HCT116 (cell line): ENCODE measurements around the gene SLC29A1. TPM values are rescaled to one million over a fixed set of nuclear protein-coding genes. Genes with fewer than 3 reads are reported as not detected.

ENCODE experiments used
- ATAC-seq: fragments of 200-7000 bp; cut with Tn5 transposase; 2 replicates; pipeline ENCODE4 v1.9.1; 2020; ENCODE audit warnings: mild to moderate bottlenecking, moderate library complexity
- BruUV-seq: library from RNA; stranded (reverse); fragments of 400-500 nt; replicated peaks from 2 replicates; lab custom pipeline; 2021; lab: Mats Ljungman, UMichigan
- CTCF ChIA-PET: fragments of 300-600 bp; sonication (Branson Sonifier 250); formaldehyde crosslinking; loops from one replicate; lab custom pipeline; 2021; ENCODE audit warnings: antibody characterized with exemption; lab: Charles Lee
- POLR2A ChIA-PET: fragments of 300-600, 350-600 bp; sonication (Branson Sonifier 250); formaldehyde crosslinking; loops from one replicate; lab custom pipeline; 2021; ENCODE audit warnings: antibody characterized with exemption; lab: Charles Lee
- RAD21 ChIA-PET, 2 experiments: fragments of 300-600 bp; sonication (Branson Sonifier 250); formaldehyde crosslinking; loops; one replicate each; lab custom pipeline; 2023; ENCODE audit warnings: low total read pairs in 2 of 2; ENCODE audit not compliant: uncharacterized antibody in 2 of 2, unreplicated experiment in 2 of 2, low non-redundant PET in 1 of 2; lab: Charles Lee
- DNase-seq: peaks from one replicate; pipeline ENCODE4 v3.0.0-alpha.2; 2010; ENCODE audit warnings: low read depth, low spot score
- H2AFZ ChIP-seq: fragments of 200-600 bp; shearing (Covaris generic), sonication (generic); 2 replicates; pipeline ENCODE4 v1.6.1; 2017; ENCODE audit warnings: low read depth, mixed run types, mixed read lengths, antibody characterized with exemption, low read length; ENCODE audit not compliant: poor library complexity, severe bottlenecking
- H3K27ac ChIP-seq: 2 replicates; pipeline ENCODE4 v1.5.1; 2012; ENCODE audit warnings: low read depth, low read length
- H3K27me3 ChIP-seq: fragments of 200-600 bp; sonication (generic); 2 replicates; pipeline ENCODE4 v1.6.1; 2016; ENCODE audit warnings: mixed run types, low read length, mixed read lengths; ENCODE audit not compliant: insufficient read depth
- H3K36me3 ChIP-seq, 2 experiments: fragments of 200-500 bp in 1 of 2; fragments of 200-600 bp in 1 of 2; sonication (Bioruptor generic) in 1 of 2; sonication (generic) in 1 of 2; 2 replicates each; pipeline versions ENCODE4 v1.5.1 to v1.6.1; 2014 to 2016; ENCODE audit warnings: low read length in 2 of 2, inconsistent platforms in 1 of 2, mixed read lengths in 1 of 2, mixed run types in 1 of 2; ENCODE audit not compliant: insufficient read depth in 2 of 2, control insufficient read depth in 1 of 2
- H3K4me1 ChIP-seq, 2 experiments: fragments of 200-600 bp in 1 of 2; sonication (generic) in 1 of 2; 2 replicates each; pipeline versions ENCODE4 v1.5.1 to v1.6.1; 2012 to 2017; ENCODE audit warnings: low read length in 2 of 2, inconsistent platforms in 1 of 2, mild to moderate bottlenecking in 1 of 2, mixed read lengths in 1 of 2, mixed run types in 1 of 2, moderate library complexity in 1 of 2; ENCODE audit not compliant: insufficient read depth in 2 of 2, control insufficient read depth in 1 of 2
- H3K4me2 ChIP-seq: fragments of 200-600 bp; sonication (generic); 2 replicates; pipeline ENCODE4 v1.6.1; 2017; ENCODE audit warnings: mixed run types, low read length, mixed read lengths
- H3K4me3 ChIP-seq, 2 experiments: fragments of 200-600 bp in 1 of 2; sonication (generic) in 1 of 2; replicated peaks in 1 of 2; 2 replicates each; pipeline ENCODE4 v1.5.1; 2011 to 2016; ENCODE audit warnings: low read length in 2 of 2, control low read depth in 1 of 2, low read depth in 1 of 2, mild to moderate bottlenecking in 1 of 2, mixed read lengths in 1 of 2, mixed run types in 1 of 2
- H3K79me2 ChIP-seq: fragments of 200-600 bp; sonication (generic); 2 replicates; pipeline ENCODE4 v1.6.1; 2017; ENCODE audit warnings: mild to moderate bottlenecking, mixed run types, low read length, moderate library complexity, mixed read lengths; ENCODE audit not compliant: insufficient read depth
- H3K9ac ChIP-seq: fragments of 200-600 bp; sonication (generic); 2 replicates; pipeline ENCODE4 v1.6.1; 2016; ENCODE audit warnings: low read length, mixed read lengths
- H3K9me2 ChIP-seq: fragments of 200-600 bp; sonication (generic), shearing (Covaris generic); 2 replicates; pipeline ENCODE4 v1.6.1; 2017; ENCODE audit warnings: mixed run types, mild to moderate bottlenecking, moderate library complexity; ENCODE audit not compliant: insufficient read depth
- H3K9me3 ChIP-seq, 2 experiments: fragments of 200-500 bp in 1 of 2; fragments of 200-600 bp in 1 of 2; sonication (Bioruptor generic) in 1 of 2; sonication (generic) in 1 of 2; 2 replicates each; pipeline ENCODE4 v1.6.1; 2014 to 2017; ENCODE audit warnings: low read length in 2 of 2, mixed read lengths in 2 of 2, inconsistent platforms in 1 of 2, low read depth in 1 of 2, mild to moderate bottlenecking in 1 of 2, mixed run types in 1 of 2, moderate library complexity in 1 of 2; ENCODE audit not compliant: control insufficient read depth in 1 of 2, insufficient read depth in 1 of 2
- H4K20me1 ChIP-seq: fragments of 200-600 bp; sonication (generic), shearing (Covaris generic); 2 replicates; pipeline ENCODE4 v1.6.1; 2017; ENCODE audit warnings: mixed run types, mild to moderate bottlenecking, moderate library complexity; ENCODE audit not compliant: insufficient read depth
- CBX3 ChIP-seq: IDR thresholded peaks from 2 replicates; pipeline ENCODE4 v1.6.1; 2012; ENCODE audit warnings: low read depth
- EGR1 ChIP-seq: IDR thresholded peaks from 2 replicates; pipeline ENCODE4 v1.6.1; 2012; ENCODE audit warnings: low read depth
- ELF1 ChIP-seq: IDR thresholded peaks from 2 replicates; pipeline ENCODE4 v1.6.1; 2012; ENCODE audit warnings: low read depth, borderline replicate concordance
- EZH2 ChIP-seq: fragments of 200-600 bp; sonication (generic); IDR thresholded peaks from 2 replicates; pipeline ENCODE4 v1.6.1; 2017; ENCODE audit warnings: antibody characterized with exemption, mixed run types
- EZH2phosphoT487 ChIP-seq: fragments of 200-600 bp; IDR thresholded peaks from 2 replicates; pipeline ENCODE4 v1.6.1; 2018; ENCODE audit warnings: antibody characterized with exemption, borderline replicate concordance
- FOSL1 ChIP-seq: IDR thresholded peaks from 2 replicates; pipeline ENCODE4 v1.6.1; 2012; ENCODE audit warnings: low read depth
- JUND ChIP-seq: IDR thresholded peaks from 2 replicates; pipeline ENCODE4 v1.6.1; 2012
- MAX ChIP-seq: IDR thresholded peaks from 2 replicates; pipeline ENCODE4 v1.6.1; 2012
- POLR2A ChIP-seq: IDR thresholded peaks from 2 replicates; pipeline ENCODE4 v1.7.0; 2011; ENCODE audit warnings: borderline replicate concordance; ENCODE audit not compliant: insufficient read depth, insufficient read length; ENCODE audit errors: extremely low read depth
- POLR2AphosphoS5 ChIP-seq: IDR thresholded peaks from 2 replicates; pipeline ENCODE4 v1.6.1; 2011; ENCODE audit warnings: mild to moderate bottlenecking, low read depth, low read length, moderate library complexity
- SIN3A ChIP-seq: IDR thresholded peaks from 2 replicates; pipeline ENCODE4 v1.6.1; 2012; ENCODE audit warnings: low read depth
- SP1 ChIP-seq: IDR thresholded peaks from 2 replicates; pipeline ENCODE4 v1.6.1; 2012; ENCODE audit warnings: low read depth
- SRF ChIP-seq: IDR thresholded peaks from 2 replicates; pipeline ENCODE4 v1.6.1; 2012; ENCODE audit warnings: low read depth
- TCF7L2 ChIP-seq: IDR thresholded peaks from 2 replicates; pipeline ENCODE4 v1.7.0; 2011; ENCODE audit warnings: borderline replicate concordance, inconsistent platforms; ENCODE audit not compliant: insufficient read depth, insufficient read length; ENCODE audit errors: extremely low read depth
- YY1 ChIP-seq: IDR thresholded peaks from 2 replicates; pipeline ENCODE4 v1.6.1; 2011; ENCODE audit warnings: low read length, low read depth, moderate library complexity, mild to moderate bottlenecking; ENCODE audit not compliant: insufficient replicate concordance; ENCODE audit errors: extremely low read depth
- ZFX ChIP-seq: fragments of 450-650 bp; IDR thresholded peaks from 2 replicates; pipeline ENCODE4 v1.6.1; 2017
- ZNF274 ChIP-seq: fragments of 200-500 bp; sonication (Bioruptor generic); IDR thresholded peaks from 2 replicates; pipeline ENCODE4 v1.6.1; 2014; ENCODE audit warnings: mild to moderate bottlenecking, low read depth, low read length, inconsistent platforms
- intact Hi-C: fragments of 100-400 bp; cut with micrococcal nuclease; formaldehyde crosslinking; loops from 2 replicates; pipeline ENCODE4 v1.10.0; 2022
- total RNA-seq: library from RNA; stranded (reverse); gene quantifications from one replicate; pipeline ENCODE4 v1.2.1, GENCODE V29; 2021; ENCODE audit not compliant: unreplicated experiment
- TF ChIP-seq, protein P1 (sequence below): IDR thresholded peaks from 2 replicates; pipeline ENCODE4 v1.6.1; 2012; ENCODE audit warnings: low read depth
- TF ChIP-seq, protein P2 (sequence below), 3 experiments: fragments of 200-600 bp in 1 of 3; sonication (generic) in 1 of 3; IDR thresholded peaks in 2 of 3; conservative IDR thresholded peaks in 1 of 3; 2 replicates each; pipeline ENCODE4 v1.5.1; 2012 to 2017; ENCODE audit warnings: low read depth in 2 of 3, low read length in 2 of 3, antibody characterized with exemption in 1 of 3, borderline replicate concordance in 1 of 3, control low read depth in 1 of 3, mild to moderate bottlenecking in 1 of 3, mixed read lengths in 1 of 3, mixed run types in 1 of 3, moderate library complexity in 1 of 3; ENCODE audit not compliant: insufficient read depth in 1 of 3
- TF ChIP-seq, protein P3 (sequence below): IDR thresholded peaks from 2 replicates; pipeline ENCODE4 v1.6.1; 2012

The SLC29A1 gene
- total RNA-seq, 1 experiment from 2014 or later = 67.6 TPM

GRCh38 chr6:44245912-44246662, 22.7 kb downstream of the SLC29A1 start:
- ChIA-PET RAD21 (interaction anchor here in 1 of 2 experiments (1.3 kb wide), 1 partner anchor 23 kb away, joined by 3 read pairs; the partner anchor contains the start of gene SLC29A1), CTCF (interaction anchor here (0.8 to 4.0 kb wide), 6 partner anchors 9 to 73 kb away, joined by 3 to 16 read pairs (median 10); partner anchors contain the start of gene SLC35B2), POLR2A (interaction anchor here (0.6 to 4.0 kb wide), 20 partner anchors 9 to 476 kb away, joined by 3 to 74 read pairs (median 4); partner anchors contain the start of genes AARS2, SLC29A1, SLC35B2 and TMEM63B)
- H4K20me1 ChIP-seq = peaks cover 37% of the 10 kb centered on the region
- H3K4me1 ChIP-seq = peaks cover 10 to 31% of the 10 kb centered on the region in 2 experiments
- H3K27me3 ChIP-seq = no peaks in the 10 kb centered on the region
- DNase-seq (peak; percentile 89), ATAC-seq (peak; percentile 83)
- peak overlapping the region; percentile 95 for H3K9ac ChIP-seq
- peaks cover 30 to 41% of the 10 kb centered on the region in 2 experiments for H3K36me3 ChIP-seq
- H3K9me3 ChIP-seq = no peaks in the 10 kb centered on the region
- H3K79me2 ChIP-seq = peaks cover 42% of the 10 kb centered on the region
- no peak overlapping the region for H2AFZ ChIP-seq
- peak overlapping the region; percentile 82 to 100 for H3K4me3 ChIP-seq
- H3K27ac ChIP-seq = peak overlapping the region; percentile 82
- H3K9me2 ChIP-seq = no peaks in the 10 kb centered on the region
- peak overlapping the region; percentile 83 for H3K4me2 ChIP-seq
- intact Hi-C loops = loop anchor here (2.0 kb wide), 1 partner anchor 617 kb away; the partner anchor contains the start of gene GTPBP2
- TSS peak; percentile 82 for BruUV-seq
- TF ChIP-seq MAX (no peak), FOSL1 (no peak), EZH2 (no peak), TCF7L2 (peak; percentile 34), CBX3 (no peak), JUND (no peak), ZNF274 (no peak), SRF (no peak), EZH2phosphoT487 (no peak), POLR2A (no peak), POLR2AphosphoS5 (peak; percentile 60; the same call in 1 of the 2 replicates), ELF1 (no peak), SIN3A (no peak), YY1 (no peak), SP1 (no peak), ZFX (no peak), EGR1 (no peak)
- TF ChIP-seq, protein P1, sequence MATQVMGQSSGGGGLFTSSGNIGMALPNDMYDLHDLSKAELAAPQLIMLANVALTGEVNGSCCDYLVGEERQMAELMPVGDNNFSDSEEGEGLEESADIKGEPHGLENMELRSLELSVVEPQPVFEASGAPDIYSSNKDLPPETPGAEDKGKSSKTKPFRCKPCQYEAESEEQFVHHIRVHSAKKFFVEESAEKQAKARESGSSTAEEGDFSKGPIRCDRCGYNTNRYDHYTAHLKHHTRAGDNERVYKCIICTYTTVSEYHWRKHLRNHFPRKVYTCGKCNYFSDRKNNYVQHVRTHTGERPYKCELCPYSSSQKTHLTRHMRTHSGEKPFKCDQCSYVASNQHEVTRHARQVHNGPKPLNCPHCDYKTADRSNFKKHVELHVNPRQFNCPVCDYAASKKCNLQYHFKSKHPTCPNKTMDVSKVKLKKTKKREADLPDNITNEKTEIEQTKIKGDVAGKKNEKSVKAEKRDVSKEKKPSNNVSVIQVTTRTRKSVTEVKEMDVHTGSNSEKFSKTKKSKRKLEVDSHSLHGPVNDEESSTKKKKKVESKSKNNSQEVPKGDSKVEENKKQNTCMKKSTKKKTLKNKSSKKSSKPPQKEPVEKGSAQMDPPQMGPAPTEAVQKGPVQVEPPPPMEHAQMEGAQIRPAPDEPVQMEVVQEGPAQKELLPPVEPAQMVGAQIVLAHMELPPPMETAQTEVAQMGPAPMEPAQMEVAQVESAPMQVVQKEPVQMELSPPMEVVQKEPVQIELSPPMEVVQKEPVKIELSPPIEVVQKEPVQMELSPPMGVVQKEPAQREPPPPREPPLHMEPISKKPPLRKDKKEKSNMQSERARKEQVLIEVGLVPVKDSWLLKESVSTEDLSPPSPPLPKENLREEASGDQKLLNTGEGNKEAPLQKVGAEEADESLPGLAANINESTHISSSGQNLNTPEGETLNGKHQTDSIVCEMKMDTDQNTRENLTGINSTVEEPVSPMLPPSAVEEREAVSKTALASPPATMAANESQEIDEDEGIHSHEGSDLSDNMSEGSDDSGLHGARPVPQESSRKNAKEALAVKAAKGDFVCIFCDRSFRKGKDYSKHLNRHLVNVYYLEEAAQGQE = no peak
- TF ChIP-seq, protein P2, sequence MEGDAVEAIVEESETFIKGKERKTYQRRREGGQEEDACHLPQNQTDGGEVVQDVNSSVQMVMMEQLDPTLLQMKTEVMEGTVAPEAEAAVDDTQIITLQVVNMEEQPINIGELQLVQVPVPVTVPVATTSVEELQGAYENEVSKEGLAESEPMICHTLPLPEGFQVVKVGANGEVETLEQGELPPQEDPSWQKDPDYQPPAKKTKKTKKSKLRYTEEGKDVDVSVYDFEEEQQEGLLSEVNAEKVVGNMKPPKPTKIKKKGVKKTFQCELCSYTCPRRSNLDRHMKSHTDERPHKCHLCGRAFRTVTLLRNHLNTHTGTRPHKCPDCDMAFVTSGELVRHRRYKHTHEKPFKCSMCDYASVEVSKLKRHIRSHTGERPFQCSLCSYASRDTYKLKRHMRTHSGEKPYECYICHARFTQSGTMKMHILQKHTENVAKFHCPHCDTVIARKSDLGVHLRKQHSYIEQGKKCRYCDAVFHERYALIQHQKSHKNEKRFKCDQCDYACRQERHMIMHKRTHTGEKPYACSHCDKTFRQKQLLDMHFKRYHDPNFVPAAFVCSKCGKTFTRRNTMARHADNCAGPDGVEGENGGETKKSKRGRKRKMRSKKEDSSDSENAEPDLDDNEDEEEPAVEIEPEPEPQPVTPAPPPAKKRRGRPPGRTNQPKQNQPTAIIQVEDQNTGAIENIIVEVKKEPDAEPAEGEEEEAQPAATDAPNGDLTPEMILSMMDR (IDR thresholded peaks at IDR 0.05 in 2 of 3, conservative IDR thresholded peaks at IDR 0.05 in 1 of 3; ENCODE audit: borderline replicate concordance in 1 of 3, insufficient read depth in 1 of 3, low read depth in 2 of 3, low read length in 2 of 3) = peak in 2 of 3 experiments; percentile 10 to 17; a peak in 2 of 6 replicates
- TF ChIP-seq, protein P3, sequence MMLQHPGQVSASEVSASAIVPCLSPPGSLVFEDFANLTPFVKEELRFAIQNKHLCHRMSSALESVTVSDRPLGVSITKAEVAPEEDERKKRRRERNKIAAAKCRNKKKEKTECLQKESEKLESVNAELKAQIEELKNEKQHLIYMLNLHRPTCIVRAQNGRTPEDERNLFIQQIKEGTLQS = no peak
